Testis (tissue), 2 donors: ENCODE results near the gene BPIFB4.
"Not testable (repeated sequence)": the region's sequence is repeated elsewhere in the genome, so short reads cannot be mapped to it uniquely, and the experiment has no call there.

ENCODE experiments used
- CTCF ChIP-seq, 3 experiments: fragments of 450-650 bp in 2 of 3; fragments of 200-600 bp in 1 of 3; sonication (generic) in 1 of 3; IDR thresholded peaks; one replicate each; pipeline ENCODE4 v1.5.1; 2016 to 2019; ENCODE audit warnings: antibody characterized with exemption in 3 of 3, mild to moderate bottlenecking in 2 of 3, moderate library complexity in 1 of 3
- POLR2A ChIP-seq: fragments of 450-650 bp; IDR thresholded peaks from one replicate; pipeline ENCODE4 v1.6.1; 2017; ENCODE audit warnings: antibody characterized with exemption, mild to moderate bottlenecking, moderate library complexity

- TF ChIP-seq CTCF (IDR thresholded peaks at IDR 0.05); POLR2A: not testable (repeated sequence)
These were observed 36.1 kb downstream of the BPIFB4 start for GRCh38 chr20:33115501-33115900.
